ENCODE measurements around the gene ST6GALNAC4.

ST6GALNAC4 gene

GRCh38 chr9:127869310-127870152, 47.3 kb downstream of the ST6GALNAC4 start:
- DNase-seq: peak; percentile 81

- no peak for DNase-seq
These were observed 48.5 kb downstream of the ST6GALNAC4 start for GRCh38 chr9:127868278-127868902.

- no peak for DNase-seq
These were observed 49.2 kb downstream of the ST6GALNAC4 start for GRCh38 chr9:127867356-127868277.

DNA sequence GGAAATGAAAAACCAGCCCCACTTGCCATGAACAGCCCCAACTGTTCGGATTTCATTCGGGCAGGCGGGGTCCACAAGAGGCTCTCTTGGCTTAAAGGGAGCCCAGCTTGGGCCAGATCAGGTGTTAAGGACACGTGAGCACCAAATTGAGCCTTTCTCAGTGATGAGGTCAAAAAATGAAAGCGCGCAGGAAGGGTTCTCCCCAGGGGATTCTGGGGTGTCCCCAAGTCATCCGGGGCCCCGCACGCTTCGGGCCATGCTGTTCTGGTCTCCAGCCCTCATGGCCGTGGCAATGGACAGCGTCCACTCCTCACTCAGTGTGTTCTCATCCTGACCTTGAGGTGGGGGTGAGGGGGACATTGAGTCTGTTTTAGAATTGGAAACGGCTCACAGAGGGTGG, 50.3 kb downstream of the ST6GALNAC4 start:
- DNase-seq: no peak

DNA sequence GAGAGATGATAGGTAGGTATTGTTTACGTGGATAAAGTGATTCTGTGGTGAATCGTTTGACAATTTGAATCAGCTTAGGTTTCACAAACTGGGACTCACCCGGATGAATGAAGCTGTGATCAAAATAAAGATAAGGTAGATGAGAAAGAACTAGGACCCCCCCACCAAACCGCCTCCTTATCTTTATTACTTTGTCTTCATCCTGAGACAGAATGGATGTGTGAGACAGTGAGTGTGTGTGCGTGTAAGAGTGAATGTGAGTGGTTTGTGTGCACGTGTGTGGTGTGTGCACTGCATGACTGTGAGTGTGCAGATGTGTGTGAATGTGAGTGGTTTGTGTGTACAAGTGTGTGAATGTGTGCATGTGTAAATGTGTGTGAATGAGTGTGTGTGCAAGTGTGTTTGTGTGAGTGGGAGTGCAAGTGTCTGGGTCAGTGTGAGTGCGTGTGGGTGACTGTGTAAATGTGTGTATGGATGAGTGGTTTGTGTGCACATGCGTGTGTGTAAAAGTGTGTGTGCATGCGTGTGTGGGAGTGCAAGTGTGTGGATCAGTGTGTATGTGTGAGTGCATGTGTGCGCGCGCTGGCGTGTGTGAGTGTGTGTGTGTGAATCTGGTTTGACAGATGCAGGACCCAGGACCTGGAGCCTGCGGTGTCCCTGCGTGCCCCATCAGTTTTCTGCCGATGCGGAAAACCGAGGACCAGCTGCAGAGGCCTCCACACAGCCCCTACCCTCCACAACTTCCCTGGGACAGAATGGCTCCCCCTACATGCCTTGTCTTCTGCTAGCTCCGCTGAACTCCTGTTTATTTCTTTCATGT, 51.0 kb downstream of the ST6GALNAC4 start:
- DNase-seq: no peak

DNA sequence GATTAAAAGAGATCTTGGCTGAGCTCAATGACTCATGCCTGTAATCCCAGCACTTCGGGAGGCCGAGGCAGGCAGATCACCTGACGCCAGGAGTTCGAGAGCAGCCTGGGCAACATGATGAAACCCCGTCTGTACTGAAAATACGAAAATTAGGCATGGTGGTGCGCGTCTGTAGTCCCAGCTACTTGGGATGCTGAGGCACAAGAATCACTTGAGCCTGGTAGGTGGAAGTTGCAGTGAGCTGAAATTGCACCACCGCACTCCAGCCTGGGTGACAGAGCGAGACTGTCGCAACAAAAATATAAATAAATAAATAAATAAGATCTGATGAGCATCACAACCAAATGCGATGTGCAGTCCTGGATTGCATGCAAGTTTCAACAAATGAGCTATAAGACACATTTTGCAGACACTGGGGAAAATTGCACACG, 53.6 kb downstream of the ST6GALNAC4 start:
- no peak for DNase-seq

DNA sequence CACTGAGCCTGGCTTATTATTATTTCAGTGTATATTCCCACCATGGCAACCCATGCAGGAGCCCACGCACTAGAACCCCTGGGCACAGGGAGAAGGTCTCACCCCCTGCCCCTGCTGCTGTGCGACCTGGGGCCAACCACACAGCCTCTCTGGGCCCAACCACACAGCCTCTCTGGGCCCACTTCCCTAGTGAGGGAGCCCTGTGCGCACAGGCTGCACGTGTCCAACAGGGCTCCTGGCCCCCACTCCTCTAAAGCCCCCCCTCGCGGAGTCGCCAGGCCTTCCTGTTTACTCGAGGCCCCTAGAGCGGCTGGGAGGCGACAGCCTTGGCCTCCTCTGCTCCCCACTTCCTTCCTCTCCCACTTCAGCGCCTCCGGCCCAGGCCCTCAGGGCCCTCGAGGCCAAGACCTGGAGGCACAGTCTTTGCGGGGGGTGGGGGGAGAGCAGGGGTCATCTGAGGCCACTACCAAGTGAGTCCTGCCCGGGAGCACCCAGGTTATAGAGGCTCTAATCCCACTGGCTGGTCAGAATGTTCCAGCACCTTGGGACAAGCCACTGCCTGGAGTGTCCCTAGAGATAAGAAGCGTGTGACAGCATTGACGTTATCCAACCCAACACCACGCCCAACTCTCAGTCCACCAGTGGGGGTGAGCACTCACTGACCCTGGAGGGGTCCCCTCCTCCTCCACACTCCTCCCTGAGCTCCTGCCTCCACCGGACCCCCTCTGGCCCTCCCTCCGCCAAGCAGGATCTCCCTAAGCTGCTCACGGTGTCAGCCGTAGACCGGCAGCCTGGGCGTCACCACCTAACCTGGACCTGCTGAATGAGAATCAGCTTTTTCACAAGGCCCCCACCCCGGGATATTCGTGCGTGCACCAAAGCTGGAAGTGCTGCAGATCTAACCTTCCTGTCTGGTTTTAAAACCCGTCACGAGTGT, 54.5 kb downstream of the ST6GALNAC4 start:
- DNase-seq: peak; percentile 24

- no peak for DNase-seq
These were observed 56.1 kb downstream of the ST6GALNAC4 start for GRCh38 chr9:127860779-127861178.

DNA sequence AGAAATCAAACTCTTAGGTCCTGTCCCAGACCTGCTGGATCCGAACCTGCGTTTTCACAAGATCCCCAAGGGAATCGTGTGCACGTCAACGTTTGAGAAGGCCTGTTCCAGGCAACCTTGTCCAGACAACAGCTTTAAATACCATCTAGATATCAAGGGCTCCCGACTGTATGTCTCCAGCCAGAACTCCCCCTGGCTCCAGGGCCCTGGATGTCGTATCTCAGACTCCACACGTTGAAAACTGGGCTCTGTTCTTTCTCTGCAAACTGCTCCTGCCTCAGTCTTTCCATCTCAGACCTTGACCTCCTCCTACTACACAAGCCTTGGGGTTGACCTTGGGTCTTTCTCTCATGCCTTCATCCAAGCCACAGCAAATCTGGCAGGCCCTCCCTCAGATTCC, 56.6 kb downstream of the ST6GALNAC4 start:
- DNase-seq: no peak

DNA sequence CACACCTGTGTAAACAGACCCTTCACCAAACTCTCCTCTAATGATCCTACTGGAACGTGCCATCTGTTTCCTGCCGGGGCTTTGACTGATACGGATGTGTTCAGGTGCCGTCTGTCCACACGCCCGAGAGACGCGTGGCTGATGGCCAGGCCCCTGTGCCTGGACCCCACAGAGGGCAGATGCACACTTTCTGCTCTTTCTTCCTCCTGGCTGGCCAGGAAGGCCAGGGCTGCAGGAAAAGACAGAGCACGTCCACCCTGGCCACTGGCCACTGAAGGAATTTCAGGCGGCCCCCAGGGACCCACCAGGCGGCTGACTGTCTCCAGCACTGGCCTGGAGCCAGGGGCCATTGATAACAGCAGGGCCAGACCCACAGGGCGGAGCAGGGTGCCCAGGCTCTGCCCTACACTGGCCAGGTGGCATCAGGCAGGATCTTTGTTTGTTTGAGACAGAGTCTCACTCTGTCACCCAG, 58.8 kb downstream of the ST6GALNAC4 start:
- no peak for DNase-seq
